ENCODE measurements around the gene GNPTG.

The GNPTG gene

GRCh38 chr16:1333854-1334700 is 17.7 kb upstream of the GNPTG start:
- DNase-seq (ENCODE audit: low read depth in 2 of 2, low spot score in 1 of 2) = no peak

GRCh38 chr16:1334739-1335138 is 17.0 kb upstream of the GNPTG start:
- DNase-seq (ENCODE audit: low read depth in 2 of 2, low spot score in 1 of 2) = no peak

- no peak for DNase-seq (ENCODE audit: low read depth in 2 of 2, low spot score in 1 of 2)
Measured at GRCh38 chr16:1335211-1335971, 16.3 kb upstream of the GNPTG start.

- DNase-seq (ENCODE audit: low read depth in 2 of 2, low spot score in 1 of 2) = no peak
Measured at GRCh38 chr16:1335996-1336395, 15.7 kb upstream of the GNPTG start.

- DNase-seq (ENCODE audit: low read depth in 2 of 2, low spot score in 1 of 2) = no peak
Measured at GRCh38 chr16:1336619-1337018, 15.1 kb upstream of the GNPTG start.

GRCh38 chr16:1337486-1337885 is 14.2 kb upstream of the GNPTG start:
- DNase-seq (ENCODE audit: low read depth in 2 of 2, low spot score in 1 of 2) = no peak

GRCh38 chr16:1338119-1338730 is 13.5 kb upstream of the GNPTG start:
- no peak for DNase-seq (ENCODE audit: low read depth in 2 of 2, low spot score in 1 of 2)

GRCh38 chr16:1338855-1339675 is 12.7 kb upstream of the GNPTG start:
- no peak for DNase-seq (ENCODE audit: low read depth in 2 of 2, low spot score in 1 of 2)

- DNase-seq (ENCODE audit: low read depth in 2 of 2, low spot score in 1 of 2) = no peak
Measured at GRCh38 chr16:1340730-1341494, 10.8 kb upstream of the GNPTG start.

- DNase-seq (ENCODE audit: low read depth in 2 of 2, low spot score in 1 of 2) = no peak
Measured at GRCh38 chr16:1341495-1342420, 10.0 kb upstream of the GNPTG start.

- DNase-seq (ENCODE audit: low read depth in 2 of 2, low spot score in 1 of 2) = peak; percentile 90
Measured at GRCh38 chr16:1342526-1343427, 9.0 kb upstream of the GNPTG start.

GRCh38 chr16:1343428-1344242 is 8.1 kb upstream of the GNPTG start:
- no peak for DNase-seq (ENCODE audit: low read depth in 2 of 2, low spot score in 1 of 2)

GRCh38 chr16:1344499-1344898 is 7.2 kb upstream of the GNPTG start:
- DNase-seq (ENCODE audit: low read depth in 2 of 2, low spot score in 1 of 2) = no peak

GRCh38 chr16:1345087-1345486 is 6.6 kb upstream of the GNPTG start:
- DNase-seq (ENCODE audit: low read depth in 2 of 2, low spot score in 1 of 2) = no peak

- DNase-seq (ENCODE audit: low read depth in 2 of 2, low spot score in 1 of 2) = no peak
Measured at GRCh38 chr16:1345651-1346421, 5.9 kb upstream of the GNPTG start.

GRCh38 chr16:1346422-1347285 is 5.1 kb upstream of the GNPTG start:
- DNase-seq (ENCODE audit: low read depth in 2 of 2, low spot score in 1 of 2) = no peak
